SK-N-SH treated with all-trans-retinoic acid at 6 μM for 48 hours (cell line): ENCODE results near the gene CHDH.

ENCODE experiments used
- ATAC-seq: fragments of 200-7000 bp; cut with Tn5 transposase; 3 replicates; pipeline ENCODE4 v1.9.1; 2020; ENCODE audit warnings: mild to moderate bottlenecking, moderate library complexity
- ARNTL ChIP-seq: fragments of 450-650 bp; formaldehyde crosslinking; IDR thresholded peaks from 2 replicates; pipeline ENCODE4 v1.5.0; 2020; ENCODE audit warnings: low read depth, mild to moderate bottlenecking, moderate library complexity, borderline replicate concordance
- BACH2 ChIP-seq: fragments of 250-450 bp; sonication (Bioruptor Pico); IDR thresholded peaks from 2 replicates; pipeline ENCODE4 v1.9.0; 2021; ENCODE audit warnings: mild to moderate bottlenecking, borderline replicate concordance
- CSDC2 ChIP-seq: fragments of 250-450 bp; sonication (Bioruptor Pico); IDR thresholded peaks from 2 replicates; pipeline ENCODE4 v1.5.0; 2020; ENCODE audit warnings: mild to moderate bottlenecking, moderate library complexity
- ESRRG ChIP-seq: fragments of 250-450 bp; sonication (Bioruptor Pico); IDR thresholded peaks from 2 replicates; pipeline ENCODE4 v1.6.1; 2021; ENCODE audit warnings: mild to moderate bottlenecking
- GLIS3 ChIP-seq: fragments of 250-450 bp; sonication (Bioruptor Pico); IDR thresholded peaks from 2 replicates; pipeline ENCODE4 v1.5.0; 2020; ENCODE audit warnings: mild to moderate bottlenecking, moderate library complexity
- ISL1 ChIP-seq: fragments of 250-450 bp; sonication (Bioruptor Pico); IDR thresholded peaks from 2 replicates; pipeline ENCODE4 v2.1.2; 2022; ENCODE audit warnings: mild to moderate bottlenecking, moderate library complexity
- OSR1 ChIP-seq: fragments of 250-450 bp; sonication (Bioruptor Pico); IDR thresholded peaks from 2 replicates; pipeline ENCODE4 v1.8.0; 2022; ENCODE audit warnings: moderate library complexity, mild to moderate bottlenecking, inconsistent platforms
- PPARA ChIP-seq: fragments of 250-450 bp; sonication (Bioruptor Pico); IDR thresholded peaks from 2 replicates; pipeline ENCODE4 v1.5.0; 2020; ENCODE audit warnings: mild to moderate bottlenecking, borderline replicate concordance
- RARB ChIP-seq: fragments of 250-450 bp; sonication (Bioruptor Pico); IDR thresholded peaks from 2 replicates; pipeline ENCODE4 v1.8.0; 2021; ENCODE audit warnings: mild to moderate bottlenecking, moderate library complexity
- SNAI2 ChIP-seq: fragments of 250-450 bp; sonication (Bioruptor Pico); IDR thresholded peaks from 2 replicates; pipeline ENCODE4 v1.5.0; 2020; ENCODE audit warnings: mild to moderate bottlenecking, moderate library complexity
- TCF4 ChIP-seq: fragments of 250-450 bp; sonication (Bioruptor Pico); IDR thresholded peaks from 2 replicates; pipeline ENCODE4 v1.8.0; 2021; ENCODE audit warnings: mild to moderate bottlenecking, moderate library complexity, borderline replicate concordance
- TOX ChIP-seq: fragments of 250-450 bp; sonication (Bioruptor Pico); IDR thresholded peaks from 2 replicates; pipeline ENCODE4 v1.8.0; 2021; ENCODE audit warnings: mild to moderate bottlenecking, moderate library complexity, borderline replicate concordance
- ZC3H10 ChIP-seq: fragments of 250-450 bp; sonication (Bioruptor Pico); IDR thresholded peaks from 2 replicates; pipeline ENCODE4 v1.5.1; 2021; ENCODE audit warnings: mild to moderate bottlenecking, moderate library complexity
- ZFP3 ChIP-seq: fragments of 250-450 bp; sonication (Bioruptor Pico); IDR thresholded peaks from 2 replicates; pipeline ENCODE4 v1.5.0; 2020; ENCODE audit warnings: mild to moderate bottlenecking, moderate library complexity
- ZFP30 ChIP-seq: fragments of 450-650 bp; formaldehyde crosslinking; IDR thresholded peaks from 2 replicates; pipeline ENCODE4 v1.5.0; 2022; ENCODE audit warnings: mild to moderate bottlenecking, moderate library complexity
- ZNF565 ChIP-seq: fragments of 450-650 bp; formaldehyde crosslinking; conservative IDR thresholded peaks from 2 replicates; pipeline ENCODE4 v1.5.0; 2020; ENCODE audit warnings: low read depth, mild to moderate bottlenecking, moderate library complexity
- ZNF70 ChIP-seq: fragments of 450-650 bp; formaldehyde crosslinking; IDR thresholded peaks from 2 replicates; pipeline ENCODE4 v1.5.0; 2020; ENCODE audit warnings: mild to moderate bottlenecking, moderate library complexity
- ZNF8 ChIP-seq: fragments of 450-650 bp; formaldehyde crosslinking; IDR thresholded peaks from 2 replicates; pipeline ENCODE4 v1.5.0; 2020; ENCODE audit warnings: mild to moderate bottlenecking, moderate library complexity
- TF ChIP-seq, protein P1 (sequence below): fragments of 250-450 bp; sonication (Bioruptor Pico); IDR thresholded peaks from 2 replicates; pipeline ENCODE4 v1.5.0; 2020; ENCODE audit warnings: mild to moderate bottlenecking, moderate library complexity
- TF ChIP-seq, protein P2 (sequence below): fragments of 250-450 bp; sonication (Bioruptor Pico); IDR thresholded peaks from 2 replicates; pipeline ENCODE4 v1.5.1; 2021; ENCODE audit warnings: mild to moderate bottlenecking, moderate library complexity
- TF ChIP-seq, protein P3 (sequence below): fragments of 250-450 bp; sonication (Bioruptor Pico); IDR thresholded peaks from 2 replicates; pipeline ENCODE4 v1.8.0; 2021; ENCODE audit warnings: low read depth, mild to moderate bottlenecking, moderate library complexity, borderline replicate concordance
- TF ChIP-seq, protein P4 (sequence below): fragments of 250-450 bp; sonication (Bioruptor Pico); IDR thresholded peaks from 2 replicates; pipeline ENCODE4 v1.8.0; 2020; ENCODE audit warnings: mild to moderate bottlenecking, moderate library complexity, borderline replicate concordance

The CHDH gene

GRCh38 chr3:53842436-53843194, 3.6 kb downstream of the CHDH start:
- TF ChIP-seq PPARA (CRISPR knock-in tag) (no peak), RARB (CRISPR knock-in tag) (no peak), ZNF70 (CRISPR knock-in tag) (no peak), BACH2 (no peak), SNAI2 (CRISPR knock-in tag) (no peak)
- no peak for ATAC-seq

DNA sequence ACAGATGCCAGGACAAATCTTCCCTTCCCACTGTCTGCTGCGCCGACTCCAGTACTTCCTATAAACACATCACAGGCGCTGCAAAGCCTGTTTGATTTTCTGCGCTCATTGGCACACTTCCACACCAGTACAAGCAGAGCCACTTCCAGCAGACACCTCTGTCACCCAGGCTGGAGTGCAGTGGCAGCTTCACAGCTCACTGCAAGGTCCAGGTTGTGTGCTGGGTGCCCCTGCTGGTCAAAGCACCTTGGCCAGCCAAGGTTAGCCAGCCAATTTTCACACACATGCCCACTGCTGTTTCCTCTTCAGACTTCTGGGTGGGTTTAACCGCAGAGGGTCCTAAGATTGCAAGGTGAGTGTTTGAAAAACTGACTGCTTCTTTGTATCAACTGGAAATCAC, 4.9 kb downstream of the CHDH start:
- ATAC-seq = no peak
- TF ChIP-seq BACH2 = no peak
- TF ChIP-seq CSDC2 = no peak
- no peak for TF ChIP-seq TOX (CRISPR knock-in tag)
- no peak for TF ChIP-seq ARNTL (CRISPR knock-in tag)
- no peak for TF ChIP-seq ISL1 (CRISPR knock-in tag)

GRCh38 chr3:53837331-53837730, 8.9 kb downstream of the CHDH start:
- TF ChIP-seq ZNF8 (CRISPR knock-in tag) = no peak
- TF ChIP-seq, protein P1, sequence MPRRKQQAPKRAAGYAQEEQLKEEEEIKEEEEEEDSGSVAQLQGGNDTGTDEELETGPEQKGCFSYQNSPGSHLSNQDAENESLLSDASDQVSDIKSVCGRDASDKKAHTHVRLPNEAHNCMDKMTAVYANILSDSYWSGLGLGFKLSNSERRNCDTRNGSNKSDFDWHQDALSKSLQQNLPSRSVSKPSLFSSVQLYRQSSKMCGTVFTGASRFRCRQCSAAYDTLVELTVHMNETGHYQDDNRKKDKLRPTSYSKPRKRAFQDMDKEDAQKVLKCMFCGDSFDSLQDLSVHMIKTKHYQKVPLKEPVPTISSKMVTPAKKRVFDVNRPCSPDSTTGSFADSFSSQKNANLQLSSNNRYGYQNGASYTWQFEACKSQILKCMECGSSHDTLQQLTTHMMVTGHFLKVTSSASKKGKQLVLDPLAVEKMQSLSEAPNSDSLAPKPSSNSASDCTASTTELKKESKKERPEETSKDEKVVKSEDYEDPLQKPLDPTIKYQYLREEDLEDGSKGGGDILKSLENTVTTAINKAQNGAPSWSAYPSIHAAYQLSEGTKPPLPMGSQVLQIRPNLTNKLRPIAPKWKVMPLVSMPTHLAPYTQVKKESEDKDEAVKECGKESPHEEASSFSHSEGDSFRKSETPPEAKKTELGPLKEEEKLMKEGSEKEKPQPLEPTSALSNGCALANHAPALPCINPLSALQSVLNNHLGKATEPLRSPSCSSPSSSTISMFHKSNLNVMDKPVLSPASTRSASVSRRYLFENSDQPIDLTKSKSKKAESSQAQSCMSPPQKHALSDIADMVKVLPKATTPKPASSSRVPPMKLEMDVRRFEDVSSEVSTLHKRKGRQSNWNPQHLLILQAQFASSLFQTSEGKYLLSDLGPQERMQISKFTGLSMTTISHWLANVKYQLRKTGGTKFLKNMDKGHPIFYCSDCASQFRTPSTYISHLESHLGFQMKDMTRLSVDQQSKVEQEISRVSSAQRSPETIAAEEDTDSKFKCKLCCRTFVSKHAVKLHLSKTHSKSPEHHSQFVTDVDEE = no peak
- TF ChIP-seq ZNF70 (CRISPR knock-in tag) = no peak
- no peak for TF ChIP-seq ZC3H10
- TF ChIP-seq BACH2 = no peak
- no peak for TF ChIP-seq ZFP3 (CRISPR knock-in tag)
- TF ChIP-seq ISL1 (CRISPR knock-in tag) = no peak
- TF ChIP-seq ZFP30 = no peak
- TF ChIP-seq ZNF565 (CRISPR knock-in tag) = no peak
- no peak for TF ChIP-seq PPARA (CRISPR knock-in tag)
- no peak for TF ChIP-seq TOX (CRISPR knock-in tag)
- TF ChIP-seq OSR1 (CRISPR knock-in tag) = no peak
- no peak for TF ChIP-seq GLIS3
- no peak for ATAC-seq

DNA sequence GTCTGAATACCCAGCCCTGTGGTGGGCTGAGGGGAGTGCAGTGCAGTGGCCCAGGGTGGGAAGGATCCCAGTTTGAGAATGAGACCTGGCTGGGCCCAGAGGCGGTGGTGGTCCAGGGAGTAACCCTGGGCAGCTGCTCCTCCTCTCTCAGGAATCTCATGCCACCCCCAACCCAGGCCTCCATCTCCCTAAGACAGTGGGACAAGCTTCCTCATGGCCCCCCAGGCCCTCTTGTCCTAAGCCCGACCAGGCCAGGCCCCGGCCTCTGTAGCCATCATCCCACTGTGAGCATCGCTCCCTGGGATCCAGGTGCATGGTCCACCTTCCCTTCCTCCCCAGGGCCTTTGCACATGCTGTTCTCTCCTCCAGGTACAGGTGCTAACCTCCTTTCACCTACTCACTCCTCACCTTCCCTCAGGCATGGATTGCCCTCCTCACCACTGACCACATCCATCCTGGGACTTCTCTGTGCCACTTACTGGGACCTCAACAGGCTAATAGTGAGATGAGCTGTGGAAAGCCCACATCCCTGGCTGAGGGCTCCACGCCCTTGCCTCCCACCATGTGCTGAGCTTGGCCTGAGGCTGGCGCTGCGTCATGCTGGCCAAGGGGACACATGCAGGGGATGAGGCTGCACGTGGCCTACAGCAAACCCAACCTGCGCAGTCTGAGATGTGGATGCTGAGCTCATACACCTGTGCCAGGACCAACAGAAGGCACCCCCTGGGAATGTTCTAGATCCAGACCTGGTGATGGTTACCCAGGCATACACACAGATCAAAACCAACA, 9.9 kb downstream of the CHDH start:
- ATAC-seq = no peak
- TF ChIP-seq ISL1 (CRISPR knock-in tag) = no peak
- TF ChIP-seq ESRRG (CRISPR knock-in tag) = no peak
- TF ChIP-seq, protein P2, sequence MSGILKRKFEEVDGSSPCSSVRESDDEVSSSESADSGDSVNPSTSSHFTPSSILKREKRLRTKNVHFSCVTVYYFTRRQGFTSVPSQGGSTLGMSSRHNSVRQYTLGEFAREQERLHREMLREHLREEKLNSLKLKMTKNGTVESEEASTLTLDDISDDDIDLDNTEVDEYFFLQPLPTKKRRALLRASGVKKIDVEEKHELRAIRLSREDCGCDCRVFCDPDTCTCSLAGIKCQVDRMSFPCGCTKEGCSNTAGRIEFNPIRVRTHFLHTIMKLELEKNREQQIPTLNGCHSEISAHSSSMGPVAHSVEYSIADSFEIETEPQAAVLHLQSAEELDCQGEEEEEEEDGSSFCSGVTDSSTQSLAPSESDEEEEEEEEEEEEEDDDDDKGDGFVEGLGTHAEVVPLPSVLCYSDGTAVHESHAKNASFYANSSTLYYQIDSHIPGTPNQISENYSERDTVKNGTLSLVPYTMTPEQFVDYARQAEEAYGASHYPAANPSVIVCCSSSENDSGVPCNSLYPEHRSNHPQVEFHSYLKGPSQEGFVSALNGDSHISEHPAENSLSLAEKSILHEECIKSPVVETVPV (CRISPR knock-in tag) = no peak
- TF ChIP-seq RARB (CRISPR knock-in tag) = no peak
- TF ChIP-seq ZNF565 (CRISPR knock-in tag) = no peak
- TF ChIP-seq, protein P3, sequence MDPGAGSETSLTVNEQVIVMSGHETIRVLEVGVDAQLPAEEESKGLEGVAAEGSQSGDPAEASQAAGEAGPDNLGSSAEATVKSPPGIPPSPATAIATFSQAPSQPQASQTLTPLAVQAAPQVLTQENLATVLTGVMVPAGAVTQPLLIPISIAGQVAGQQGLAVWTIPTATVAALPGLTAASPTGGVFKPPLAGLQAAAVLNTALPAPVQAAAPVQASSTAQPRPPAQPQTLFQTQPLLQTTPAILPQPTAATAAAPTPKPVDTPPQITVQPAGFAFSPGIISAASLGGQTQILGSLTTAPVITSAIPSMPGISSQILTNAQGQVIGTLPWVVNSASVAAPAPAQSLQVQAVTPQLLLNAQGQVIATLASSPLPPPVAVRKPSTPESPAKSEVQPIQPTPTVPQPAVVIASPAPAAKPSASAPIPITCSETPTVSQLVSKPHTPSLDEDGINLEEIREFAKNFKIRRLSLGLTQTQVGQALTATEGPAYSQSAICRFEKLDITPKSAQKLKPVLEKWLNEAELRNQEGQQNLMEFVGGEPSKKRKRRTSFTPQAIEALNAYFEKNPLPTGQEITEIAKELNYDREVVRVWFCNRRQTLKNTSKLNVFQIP = no peak
- no peak for TF ChIP-seq ZNF8 (CRISPR knock-in tag)
- TF ChIP-seq, protein P1 = no peak
- no peak for TF ChIP-seq ARNTL (CRISPR knock-in tag)
- TF ChIP-seq GLIS3 = no peak
- TF ChIP-seq PPARA (CRISPR knock-in tag) = no peak
- no peak for TF ChIP-seq ZFP30
- no peak for TF ChIP-seq ZFP3 (CRISPR knock-in tag)
- no peak for TF ChIP-seq TCF4 (CRISPR knock-in tag)
- TF ChIP-seq, protein P4, sequence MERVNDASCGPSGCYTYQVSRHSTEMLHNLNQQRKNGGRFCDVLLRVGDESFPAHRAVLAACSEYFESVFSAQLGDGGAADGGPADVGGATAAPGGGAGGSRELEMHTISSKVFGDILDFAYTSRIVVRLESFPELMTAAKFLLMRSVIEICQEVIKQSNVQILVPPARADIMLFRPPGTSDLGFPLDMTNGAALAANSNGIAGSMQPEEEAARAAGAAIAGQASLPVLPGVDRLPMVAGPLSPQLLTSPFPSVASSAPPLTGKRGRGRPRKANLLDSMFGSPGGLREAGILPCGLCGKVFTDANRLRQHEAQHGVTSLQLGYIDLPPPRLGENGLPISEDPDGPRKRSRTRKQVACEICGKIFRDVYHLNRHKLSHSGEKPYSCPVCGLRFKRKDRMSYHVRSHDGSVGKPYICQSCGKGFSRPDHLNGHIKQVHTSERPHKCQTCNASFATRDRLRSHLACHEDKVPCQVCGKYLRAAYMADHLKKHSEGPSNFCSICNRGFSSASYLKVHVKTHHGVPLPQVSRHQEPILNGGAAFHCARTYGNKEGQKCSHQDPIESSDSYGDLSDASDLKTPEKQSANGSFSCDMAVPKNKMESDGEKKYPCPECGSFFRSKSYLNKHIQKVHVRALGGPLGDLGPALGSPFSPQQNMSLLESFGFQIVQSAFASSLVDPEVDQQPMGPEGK (CRISPR knock-in tag) = no peak
